ENCODE results near the gene DCTD. TPM values are rescaled to one million over a fixed set of nuclear protein-coding genes. Genes with fewer than 3 reads are reported as not detected.

The DCTD gene
- total and polyA plus RNA-seq, 2 experiments from 2014 or later = 92.4 to 92.6 TPM

GRCh38 chr4:182855312-182855711 lies 61.9 kb downstream of the DCTD start:
- Histone ChIP-seq H3K9me3 (ENCODE audit: low read depth) (no peaks in the 10 kb centered on the region), H4K20me1 (ENCODE audit: insufficient read depth, poor library complexity, severe bottlenecking) (no peaks in the 10 kb centered on the region), H3K4me3 (no peak overlapping the region), H3K27me3 (no peaks in the 10 kb centered on the region), H3K4me2 (no peak overlapping the region), H3K4me1 (ENCODE audit: insufficient read depth) (no peaks in the 10 kb centered on the region), H2AFZ (no peak overlapping the region), H3K9me2 (replicated peaks; ENCODE audit: insufficient read depth) (no peaks in the 10 kb centered on the region), H3K27ac (no peak overlapping the region), H3K79me2 (no peaks in the 10 kb centered on the region), H3K36me3 (replicated peaks; ENCODE audit: insufficient read depth, low read depth) (no peaks in the 10 kb centered on the region)
- WGBS (ENCODE audit: low lambda C conversion rate, missing lambda C conversion rate) = 91% methylated on average over 12 of the region's 12 CpGs
- DNase-seq (ENCODE audit: low spot score) = no peak
- TF ChIP-seq EZH2phosphoT487 (IDR thresholded peaks at IDR 0.05; ENCODE audit: low read depth, severe bottlenecking, unreplicated experiment) = no peak
- no peak for TF ChIP-seq EZH2 (IDR thresholded peaks at IDR 0.05; ENCODE audit: borderline replicate concordance)
- TF ChIP-seq, protein P1, sequence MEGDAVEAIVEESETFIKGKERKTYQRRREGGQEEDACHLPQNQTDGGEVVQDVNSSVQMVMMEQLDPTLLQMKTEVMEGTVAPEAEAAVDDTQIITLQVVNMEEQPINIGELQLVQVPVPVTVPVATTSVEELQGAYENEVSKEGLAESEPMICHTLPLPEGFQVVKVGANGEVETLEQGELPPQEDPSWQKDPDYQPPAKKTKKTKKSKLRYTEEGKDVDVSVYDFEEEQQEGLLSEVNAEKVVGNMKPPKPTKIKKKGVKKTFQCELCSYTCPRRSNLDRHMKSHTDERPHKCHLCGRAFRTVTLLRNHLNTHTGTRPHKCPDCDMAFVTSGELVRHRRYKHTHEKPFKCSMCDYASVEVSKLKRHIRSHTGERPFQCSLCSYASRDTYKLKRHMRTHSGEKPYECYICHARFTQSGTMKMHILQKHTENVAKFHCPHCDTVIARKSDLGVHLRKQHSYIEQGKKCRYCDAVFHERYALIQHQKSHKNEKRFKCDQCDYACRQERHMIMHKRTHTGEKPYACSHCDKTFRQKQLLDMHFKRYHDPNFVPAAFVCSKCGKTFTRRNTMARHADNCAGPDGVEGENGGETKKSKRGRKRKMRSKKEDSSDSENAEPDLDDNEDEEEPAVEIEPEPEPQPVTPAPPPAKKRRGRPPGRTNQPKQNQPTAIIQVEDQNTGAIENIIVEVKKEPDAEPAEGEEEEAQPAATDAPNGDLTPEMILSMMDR (IDR thresholded peaks at IDR 0.05; ENCODE audit: poor library complexity) = no peak

- Histone ChIP-seq H3K9me3 (ENCODE audit: low read depth) (no peaks in the 10 kb centered on the region), H3K4me1 (ENCODE audit: insufficient read depth) (no peaks in the 10 kb centered on the region), H3K27ac (no peak overlapping the region), H2AFZ (no peak overlapping the region), H3K4me2 (no peak overlapping the region), H3K27me3 (no peaks in the 10 kb centered on the region), H3K36me3 (replicated peaks; ENCODE audit: insufficient read depth, low read depth) (no peaks in the 10 kb centered on the region), H3K79me2 (no peaks in the 10 kb centered on the region), H4K20me1 (ENCODE audit: insufficient read depth, poor library complexity, severe bottlenecking) (no peaks in the 10 kb centered on the region), H3K9me2 (replicated peaks; ENCODE audit: insufficient read depth) (no peaks in the 10 kb centered on the region), H3K4me3 (no peak overlapping the region)
- 74% methylated on average over 8 of the region's 8 CpGs for WGBS (ENCODE audit: low lambda C conversion rate, missing lambda C conversion rate)
- DNase-seq (ENCODE audit: low spot score) = no peak
- TF ChIP-seq, protein P1 (IDR thresholded peaks at IDR 0.05; ENCODE audit: poor library complexity) = no peak
- TF ChIP-seq EZH2 (IDR thresholded peaks at IDR 0.05; ENCODE audit: borderline replicate concordance) = no peak
- TF ChIP-seq EZH2phosphoT487 (IDR thresholded peaks at IDR 0.05; ENCODE audit: low read depth, severe bottlenecking, unreplicated experiment) = no peak
Observed at GRCh38 chr4:182854466-182854865, 62.7 kb downstream of the DCTD start.

GRCh38 chr4:182853731-182854330 lies 63.4 kb downstream of the DCTD start:
- no peak overlapping the region for H3K4me2 ChIP-seq
- DNase-seq (ENCODE audit: low spot score) = no peak
- no peaks in the 10 kb centered on the region for H3K27me3 ChIP-seq
- WGBS (ENCODE audit: low lambda C conversion rate, missing lambda C conversion rate) = 90% methylated on average over 15 of the region's 15 CpGs
- no peaks in the 10 kb centered on the region for H3K4me1 ChIP-seq (ENCODE audit: insufficient read depth)
- no peaks in the 10 kb centered on the region for H3K36me3 ChIP-seq (replicated peaks; ENCODE audit: insufficient read depth, low read depth)
- no peaks in the 10 kb centered on the region for H3K79me2 ChIP-seq
- no peak overlapping the region for H3K4me3 ChIP-seq
- no peak overlapping the region for H2AFZ ChIP-seq
- no peaks in the 10 kb centered on the region for H4K20me1 ChIP-seq (ENCODE audit: insufficient read depth, poor library complexity, severe bottlenecking)
- no peaks in the 10 kb centered on the region for H3K9me3 ChIP-seq (ENCODE audit: low read depth)
- no peaks in the 10 kb centered on the region for H3K9me2 ChIP-seq (replicated peaks; ENCODE audit: insufficient read depth)
- no peak for TF ChIP-seq EZH2phosphoT487 (IDR thresholded peaks at IDR 0.05; ENCODE audit: low read depth, severe bottlenecking, unreplicated experiment)
- TF ChIP-seq, protein P1 (IDR thresholded peaks at IDR 0.05; ENCODE audit: poor library complexity) = no peak
- TF ChIP-seq EZH2 (IDR thresholded peaks at IDR 0.05; ENCODE audit: borderline replicate concordance) = no peak
- H3K27ac ChIP-seq = no peak overlapping the region
